D341Med (cell line): ENCODE results near the gene CHMP4A.

ENCODE experiments used
- DNase-seq: peaks from one replicate; pipeline ENCODE4 v3.0.0; 2012; ENCODE audit warnings: low spot score

The CHMP4A gene

DNA sequence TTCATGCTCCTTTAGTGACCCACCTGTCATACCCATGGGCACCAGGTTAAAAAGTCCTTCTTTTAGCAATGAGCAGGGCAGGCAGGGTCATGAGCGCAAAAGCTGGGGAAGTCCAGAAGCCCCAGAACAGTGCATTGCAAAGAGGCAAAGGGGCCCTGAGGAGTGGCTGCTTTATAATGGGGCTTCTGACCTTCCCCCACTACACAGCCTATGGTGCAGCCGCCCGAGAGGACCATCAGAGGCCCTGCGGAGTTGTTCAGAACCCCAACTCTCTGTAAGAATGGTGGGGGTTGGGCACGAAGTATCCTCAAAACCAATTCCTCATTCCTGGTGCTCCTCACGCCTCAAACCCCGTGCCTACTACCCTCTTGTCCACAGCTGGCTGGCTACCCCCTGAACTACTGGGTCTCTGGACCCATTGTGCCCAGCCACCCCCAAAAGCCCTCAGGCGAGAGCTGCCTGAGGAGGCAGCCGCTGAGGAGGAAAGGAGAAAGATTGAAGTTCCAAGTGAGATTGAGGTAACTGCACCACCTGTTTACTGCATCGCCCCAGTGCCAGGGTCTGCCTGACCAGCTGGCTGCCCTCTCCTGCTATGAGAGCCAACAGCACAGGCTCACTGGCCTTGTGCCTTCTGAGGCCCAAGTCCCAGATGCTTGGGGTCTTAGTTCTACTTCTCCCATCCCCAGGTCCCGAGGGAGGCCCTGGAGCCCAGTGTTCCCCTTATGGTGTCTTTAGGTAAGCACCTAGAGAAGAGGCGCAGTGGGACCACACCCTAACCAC, 34.7 kb downstream of the CHMP4A start:
- DNase-seq: no peak

DNA sequence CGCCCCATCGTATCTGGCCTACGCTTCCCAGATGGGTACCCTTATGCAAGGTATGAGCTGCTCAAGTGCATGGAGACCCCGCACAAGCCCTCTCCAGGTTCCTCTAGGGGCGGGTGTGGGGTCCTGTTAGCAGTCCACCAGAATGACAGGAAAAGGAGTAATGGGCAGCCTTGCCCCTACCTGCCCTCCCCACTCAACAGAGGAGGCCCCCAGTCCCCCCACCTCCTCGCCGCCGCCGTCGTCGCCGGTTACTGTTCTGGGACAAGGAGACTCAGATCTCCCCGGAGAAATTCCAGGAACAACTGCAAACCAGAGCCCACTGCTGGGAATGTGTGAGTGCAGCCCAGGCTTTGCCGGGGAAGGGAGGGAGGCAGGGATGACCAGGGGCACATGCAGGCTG, 35.4 kb downstream of the CHMP4A start:
- no peak for DNase-seq

DNA sequence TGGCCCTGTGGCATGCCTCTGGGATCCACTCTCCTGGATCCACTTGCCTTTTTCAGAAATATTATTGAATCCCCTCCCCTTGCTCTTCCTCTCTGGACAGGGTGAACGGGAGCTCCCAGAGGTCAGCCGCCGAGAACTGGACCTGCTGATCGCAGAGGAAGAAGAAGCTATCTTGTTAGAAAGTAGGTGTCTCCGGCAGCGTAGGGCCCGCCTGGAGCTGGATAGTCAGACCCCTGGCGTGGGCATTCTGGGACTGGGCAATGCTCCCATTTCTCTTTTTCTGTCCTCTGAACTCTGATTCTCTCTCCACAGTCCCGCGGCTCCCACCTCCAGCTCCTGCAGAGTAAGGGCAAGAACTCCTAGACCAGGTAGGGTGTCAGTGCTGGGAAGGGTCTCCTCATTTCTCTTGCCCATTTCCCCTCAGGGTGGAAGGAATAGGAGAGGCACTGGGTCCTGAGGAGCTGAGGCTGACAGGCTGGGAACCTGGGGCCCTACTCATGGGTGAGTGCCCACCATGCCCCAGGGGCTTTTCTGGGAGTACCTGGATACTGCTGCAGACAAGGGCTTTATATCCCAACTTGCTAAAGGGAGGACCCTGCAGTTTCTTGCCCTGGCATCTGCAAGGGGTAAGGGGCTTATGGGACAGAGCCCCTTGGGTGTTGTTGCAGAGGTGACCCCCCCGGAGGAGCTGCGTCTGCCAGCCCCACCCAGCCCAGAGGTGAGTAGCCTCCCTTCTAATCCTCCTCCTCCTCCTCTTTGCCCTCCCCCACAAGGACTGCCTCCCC, 36.1 kb downstream of the CHMP4A start:
- no peak for DNase-seq

- no peak for DNase-seq
Observed at GRCh38 chr14:24176599-24176998, 36.7 kb downstream of the CHMP4A start.

- DNase-seq: no peak
Observed at GRCh38 chr14:24172871-24173281, 40.4 kb downstream of the CHMP4A start.

DNA sequence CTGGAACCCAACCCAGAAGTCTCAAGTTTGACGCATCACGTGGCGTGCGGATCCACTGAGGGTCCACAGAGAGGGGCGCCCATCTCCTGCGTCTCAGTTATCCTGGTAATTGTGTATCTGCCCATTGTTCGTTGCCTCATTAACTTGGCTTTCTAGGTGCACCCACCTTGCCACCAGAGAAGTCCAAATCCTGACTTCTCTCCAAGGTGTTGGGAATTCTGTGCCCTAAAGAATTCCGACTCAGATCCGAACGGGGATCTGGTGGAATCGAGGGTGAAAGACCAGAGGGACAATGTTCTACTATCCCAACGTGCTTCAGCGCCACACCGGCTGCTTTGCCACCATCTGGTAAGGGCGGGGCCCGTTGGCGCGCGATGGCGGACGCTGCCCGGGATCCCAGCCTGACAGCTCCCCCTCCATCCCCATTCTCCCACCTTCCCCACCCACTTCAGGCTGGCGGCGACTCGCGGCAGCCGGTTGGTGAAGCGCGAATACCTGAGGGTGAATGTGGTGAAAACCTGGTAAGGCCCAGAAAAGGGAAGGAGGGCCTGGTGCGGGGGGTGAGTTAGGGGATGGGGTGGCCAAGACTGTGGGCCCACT, 40.9 kb downstream of the CHMP4A start:
- DNase-seq: peak; percentile 75

- peak; percentile 98 for DNase-seq
Observed at GRCh38 chr14:24171422-24172260, 41.6 kb downstream of the CHMP4A start, which contains the start of gene REC8. TSS of gene REC8 (plus strand) at chr14:24172080. CDS start at chr14:24172553, 473 bp downstream.

DNA sequence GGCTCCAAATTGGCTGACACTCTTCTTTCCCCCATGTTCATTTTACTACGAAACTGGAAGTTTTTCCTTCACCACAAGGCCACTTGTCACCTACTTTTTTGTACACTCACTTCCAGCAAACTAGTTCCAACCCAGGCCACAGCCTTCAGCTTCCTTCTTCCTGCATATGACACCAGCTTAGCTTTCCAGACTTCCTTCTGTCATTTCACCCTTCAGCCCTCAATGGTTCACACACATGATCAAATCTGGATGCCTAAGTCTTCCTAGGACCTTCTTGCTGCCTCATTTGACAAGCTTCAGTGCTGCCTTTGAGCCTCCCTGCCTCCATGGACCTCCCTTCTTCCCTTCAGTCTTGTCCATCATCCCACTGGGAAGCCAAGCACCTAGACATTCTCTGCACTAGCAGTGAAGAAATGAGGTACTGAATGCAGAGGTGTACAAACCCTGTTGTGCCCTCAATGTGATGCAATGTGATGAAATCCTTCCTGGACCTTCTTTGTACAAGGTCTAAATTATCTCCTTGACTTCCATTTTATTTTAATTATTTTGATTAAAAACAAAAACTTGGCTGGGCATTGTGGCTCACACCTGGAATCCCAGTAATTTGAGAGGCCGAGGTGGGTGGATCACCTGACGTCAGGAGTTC, 45.7 kb downstream of the CHMP4A start:
- DNase-seq: no peak

- no peak for DNase-seq
Observed at GRCh38 chr14:24165785-24166184, 47.5 kb downstream of the CHMP4A start.

- no peak for DNase-seq
Observed at GRCh38 chr14:24164518-24164991, 48.7 kb downstream of the CHMP4A start.

- no peak for DNase-seq
Observed at GRCh38 chr14:24162093-24162492, 51.2 kb downstream of the CHMP4A start.

GRCh38 chr14:24160850-24161804, 52.2 kb downstream of the CHMP4A start, which contains the start of gene IRF9:
TSS of gene IRF9 (plus strand) at chr14:24161265. CDS start at chr14:24162145, 880 bp downstream.
- peak; percentile 94 for DNase-seq

GRCh38 chr14:24160499-24160849, 52.8 kb downstream of the CHMP4A start:
- no peak for DNase-seq

GRCh38 chr14:24159777-24160498, 53.4 kb downstream of the CHMP4A start:
- no peak for DNase-seq
